Measurements from ENCODE around the gene PSMA4. TPM values are rescaled to one million over a fixed set of nuclear protein-coding genes. Genes with fewer than 3 reads are reported as not detected.

Gene PSMA4
- total RNA-seq, 1 donor from 2014 or later: 108 TPM

Other genes starting within 250 kb of the PSMA4 start
- gene SKIC8, start 240.8 kb upstream of the PSMA4 start, total RNA-seq: 48.2 TPM
- 28.8 TPM for gene CRABP1, start 200.1 kb upstream of the PSMA4 start, total RNA-seq
- gene IREB2, start 102.2 kb upstream of the PSMA4 start, total RNA-seq: 65.0 TPM
- 10.4 TPM for gene HYKK, start 32.9 kb upstream of the PSMA4 start, total RNA-seq
- 1.8 TPM for gene CHRNA5, start 25.1 kb downstream of the PSMA4 start, total RNA-seq
- gene CHRNA3, start 80.6 kb downstream of the PSMA4 start, total RNA-seq: not detected
- gene CHRNB4, start 100.8 kb downstream of the PSMA4 start, total RNA-seq: not detected